Posterior vena cava (tissue), 2 donors: Measurements from ENCODE around the gene ARHGAP1. TPM values are rescaled to one million over a fixed set of nuclear protein-coding genes. Genes with fewer than 3 reads are reported as not detected.
"Not testable (repeated sequence)": the region's sequence is repeated elsewhere in the genome, so short reads cannot be mapped to it uniquely, and the experiment has no call there.

Experiments
- DNase-seq: peaks from one replicate; pipeline ENCODE4 v3.0.0-alpha.2; 2020; ENCODE audit warnings: low spot score
- intact Hi-C, 2 donors: fragments of 100-400 bp; cut with DNase I; formaldehyde crosslinking; loops; one replicate each; pipeline versions ENCODE4 v1.14.1 to v1.14.2; 2022 to 2023
- total RNA-seq, 2 donors: library from RNA; stranded (reverse); fragmentation: NEBNext Ultra II Directional; extraction: Animal tissue kit (Norgen Biotek cat#: 25700); gene quantifications; one replicate each; pipeline ENCODE4 v1.2.1, GENCODE V29; 2021
- donor health status: DM: yes; HTN: yes; CAD: no.
- donor health status: DM: yes; HTN: yes; CAD: no.

ARHGAP1 gene
- total RNA-seq, 2 donors from 2014 or later = 265 to 283 TPM

GRCh38 chr11:46725338-46726205 is 25.2 kb upstream of the ARHGAP1 start:
- intact Hi-C loops = loop anchor here in 1 of 2 donors (2.0 kb wide), 1 partner anchor 77 kb away; no protein-coding TSS in a partner anchor
- DNase-seq = no peak

- intact Hi-C loops = loop anchor here in 1 of 2 donors (2.0 kb wide), 1 partner anchor 75 kb away; no protein-coding TSS in a partner anchor
- no peak for DNase-seq
Measured at GRCh38 chr11:46724088-46724487, 23.7 kb upstream of the ARHGAP1 start.

DNA sequence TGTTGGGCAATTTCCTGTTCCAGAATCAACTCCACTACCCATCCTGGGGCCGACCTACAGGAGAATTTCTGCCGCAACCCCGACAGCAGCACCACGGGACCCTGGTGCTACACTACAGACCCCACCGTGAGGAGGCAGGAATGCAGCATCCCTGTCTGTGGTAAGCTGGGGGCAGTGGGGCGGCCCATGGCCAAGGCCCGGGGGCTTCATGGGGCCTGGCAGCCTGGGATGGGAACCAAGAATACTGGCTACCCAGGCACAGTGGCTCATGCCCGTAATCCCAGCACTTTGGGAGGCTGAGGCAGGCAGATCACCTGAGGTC is 22.9 kb upstream of the ARHGAP1 start:
- intact Hi-C loops = no loop called here
- no peak for DNase-seq

DNA sequence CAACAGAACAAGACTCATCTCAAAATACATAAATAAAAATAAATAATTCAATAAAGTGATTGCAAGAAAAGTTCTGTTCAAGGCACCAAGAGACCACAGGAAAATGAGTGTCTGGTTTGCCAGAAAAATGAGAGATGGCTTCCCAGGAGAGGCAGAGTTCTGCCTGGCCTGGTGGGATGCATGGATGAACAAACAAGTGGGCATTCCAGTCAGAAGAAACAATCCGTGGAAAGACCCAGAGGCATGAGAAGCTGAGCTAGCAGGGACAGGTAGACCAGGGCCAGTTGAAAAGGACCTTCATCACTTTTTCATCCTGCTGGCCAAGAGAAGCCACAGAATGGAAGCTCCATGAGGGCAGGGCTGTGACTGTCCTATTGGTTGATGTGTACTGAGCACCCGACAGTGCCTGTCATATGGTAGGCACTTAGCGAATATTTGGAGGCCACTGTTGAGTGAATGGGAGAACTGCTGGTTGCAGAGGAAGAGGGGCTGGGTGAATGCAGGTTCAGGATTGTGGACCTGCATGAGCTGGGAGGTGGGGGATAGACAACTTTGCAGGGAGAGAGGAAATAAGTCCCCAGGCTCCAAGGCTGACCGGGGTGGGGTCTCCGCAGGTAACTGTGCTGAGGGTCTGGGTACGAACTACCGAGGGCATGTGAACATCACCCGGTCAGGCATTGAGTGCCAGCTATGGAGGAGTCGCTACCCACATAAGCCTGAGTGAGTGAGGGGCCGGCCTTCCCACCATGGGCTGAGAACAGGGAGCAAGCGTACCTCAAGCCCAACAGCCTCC is 22.3 kb upstream of the ARHGAP1 start:
- intact Hi-C loops = no loop called here

DNA sequence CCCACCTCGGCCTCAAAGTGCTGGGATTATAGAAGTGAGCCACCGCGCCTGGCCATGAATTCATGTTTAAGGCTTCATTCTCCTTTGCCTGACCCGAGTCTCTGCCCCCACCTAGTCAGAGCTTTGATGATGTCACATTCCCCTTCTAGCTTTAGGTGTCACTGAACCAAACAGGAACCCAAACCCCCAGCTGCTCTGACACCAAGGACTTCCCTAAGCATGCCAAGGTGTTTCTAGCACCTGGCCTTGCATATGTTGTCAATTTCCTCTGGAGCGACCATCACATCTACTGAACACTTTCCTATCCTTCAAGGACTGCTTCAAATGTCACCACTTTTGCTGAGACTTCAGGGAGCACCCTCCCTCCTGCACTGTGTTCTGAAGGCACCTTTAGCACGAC is 20.9 kb upstream of the ARHGAP1 start:
- no peak for DNase-seq
- intact Hi-C loops = no loop called here

More for the DNA sequence above, 22.3 kb upstream of the ARHGAP1 start:
- DNase-seq = no peak

- no peak for DNase-seq
- intact Hi-C loops = no loop called here
Measured at GRCh38 chr11:46719543-46720218, 19.3 kb upstream of the ARHGAP1 start.

GRCh38 chr11:46719048-46719542 is 18.7 kb upstream of the ARHGAP1 start, which contains the start of gene F2:
Gene F2, plus strand, starts transcription at chr11:46719213. Its CDS starts 23 bp downstream, at chr11:46719236.
- DNase-seq = no peak
- intact Hi-C loops = no loop called here

GRCh38 chr11:46718155-46719019 is 18.0 kb upstream of the ARHGAP1 start:
- intact Hi-C loops = no loop called here
- DNase-seq = no peak

GRCh38 chr11:46717825-46718154 is 17.4 kb upstream of the ARHGAP1 start:
- intact Hi-C loops, DNase-seq: not testable (repeated sequence)

DNA sequence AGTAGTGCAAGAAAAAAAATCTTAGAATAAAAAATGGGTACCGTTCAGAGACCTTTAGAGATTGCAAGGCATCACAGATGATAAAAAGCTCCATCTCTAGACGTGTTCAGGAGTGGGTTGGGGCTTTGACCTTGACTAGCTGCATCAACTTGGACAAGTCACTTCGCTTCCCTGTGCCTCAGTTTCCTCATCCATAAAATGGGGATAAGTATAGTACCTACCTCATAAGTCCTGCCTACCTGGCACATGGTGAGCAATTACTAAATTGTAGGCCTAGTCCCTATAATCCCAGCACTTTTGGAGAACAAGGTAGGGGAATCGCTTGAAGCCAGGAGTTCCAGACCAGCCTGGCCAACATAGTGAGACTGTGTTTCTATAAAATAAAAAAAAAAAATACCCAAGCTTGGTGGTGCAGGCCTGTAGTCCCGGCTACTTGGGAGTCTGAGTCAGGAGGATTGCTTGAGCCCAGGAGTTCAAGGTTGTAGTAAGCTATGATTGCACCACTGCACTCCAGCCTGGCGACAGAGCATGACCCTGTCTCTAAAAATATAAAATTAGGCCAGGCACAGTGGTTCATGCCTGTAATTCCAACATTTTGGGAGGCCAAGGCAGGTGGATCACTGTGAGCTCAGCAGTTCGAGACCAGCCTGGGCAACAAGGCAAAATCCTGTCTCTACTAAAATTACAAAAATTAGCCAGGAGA is 12.6 kb upstream of the ARHGAP1 start:
- no peak for DNase-seq
- intact Hi-C loops = no loop called here

DNA sequence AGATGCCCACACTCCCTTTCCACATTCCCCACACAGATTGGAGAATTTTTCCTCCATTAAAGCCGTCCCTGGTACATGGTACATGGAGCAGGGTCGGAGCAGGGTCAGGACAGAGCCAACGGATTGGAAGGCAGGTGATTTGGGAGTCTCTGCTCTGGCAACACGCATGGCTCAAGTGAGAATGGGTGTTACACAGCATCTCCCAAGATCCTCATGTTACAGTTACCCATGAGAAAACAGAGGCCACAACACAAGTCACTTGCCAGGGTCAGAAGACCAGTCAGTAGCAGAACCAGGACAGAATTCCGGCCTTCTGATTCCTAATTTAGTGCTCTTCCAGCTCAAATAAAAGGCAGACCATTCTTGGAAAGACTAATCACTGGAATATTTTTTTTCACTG is 10.9 kb upstream of the ARHGAP1 start:
- intact Hi-C loops = no loop called here
- DNase-seq = no peak

DNA sequence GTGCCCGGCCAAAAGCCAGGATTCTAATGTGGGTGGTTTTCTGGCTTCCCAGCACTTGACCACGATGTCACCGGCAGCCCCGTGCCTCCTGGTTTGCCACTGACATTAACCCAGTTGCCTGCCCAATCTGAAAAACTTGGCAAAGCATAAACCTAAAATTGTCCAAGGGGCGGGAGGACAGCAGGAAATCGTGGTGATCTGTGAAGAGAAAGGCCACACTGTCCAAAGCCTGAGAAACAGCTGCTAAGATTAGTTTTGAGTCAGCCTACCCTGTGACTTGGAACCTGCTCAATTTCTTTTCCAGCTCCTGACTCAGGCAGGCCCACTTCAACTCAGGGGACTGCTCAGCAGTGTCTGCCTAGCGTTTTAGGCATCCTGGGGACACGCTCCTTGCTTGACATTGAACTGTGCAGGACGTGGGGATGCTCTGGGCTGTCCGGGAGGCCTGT is 10.4 kb upstream of the ARHGAP1 start:
- DNase-seq = peak; percentile 88
- intact Hi-C loops = no loop called here

GRCh38 chr11:46709351-46709750 is 8.9 kb upstream of the ARHGAP1 start:
- DNase-seq, intact Hi-C loops: not testable (repeated sequence)

DNA sequence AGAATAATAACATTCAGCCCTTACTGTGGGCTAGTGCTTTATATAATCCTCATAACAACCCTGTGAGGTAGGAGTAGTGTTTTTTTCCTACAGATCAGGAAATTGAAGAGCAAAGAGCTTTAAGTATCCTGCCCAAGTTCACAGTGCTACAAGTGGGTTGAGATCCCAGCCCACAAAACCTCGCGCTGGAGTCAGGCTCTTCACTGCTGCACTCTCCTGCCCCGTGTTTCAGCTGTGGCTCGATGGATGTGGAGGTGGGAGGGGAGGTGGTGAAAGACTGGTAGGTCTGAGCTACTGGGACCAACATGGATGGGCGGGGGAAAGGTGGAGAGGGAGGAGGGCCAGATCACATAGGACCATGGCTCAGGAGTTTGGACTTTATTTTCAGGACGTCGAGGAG is 6.5 kb upstream of the ARHGAP1 start:
- intact Hi-C loops = no loop called here
- no peak for DNase-seq

- DNase-seq = no peak
- intact Hi-C loops = no loop called here
Measured at GRCh38 chr11:46705070-46705688, 4.8 kb upstream of the ARHGAP1 start.

DNA sequence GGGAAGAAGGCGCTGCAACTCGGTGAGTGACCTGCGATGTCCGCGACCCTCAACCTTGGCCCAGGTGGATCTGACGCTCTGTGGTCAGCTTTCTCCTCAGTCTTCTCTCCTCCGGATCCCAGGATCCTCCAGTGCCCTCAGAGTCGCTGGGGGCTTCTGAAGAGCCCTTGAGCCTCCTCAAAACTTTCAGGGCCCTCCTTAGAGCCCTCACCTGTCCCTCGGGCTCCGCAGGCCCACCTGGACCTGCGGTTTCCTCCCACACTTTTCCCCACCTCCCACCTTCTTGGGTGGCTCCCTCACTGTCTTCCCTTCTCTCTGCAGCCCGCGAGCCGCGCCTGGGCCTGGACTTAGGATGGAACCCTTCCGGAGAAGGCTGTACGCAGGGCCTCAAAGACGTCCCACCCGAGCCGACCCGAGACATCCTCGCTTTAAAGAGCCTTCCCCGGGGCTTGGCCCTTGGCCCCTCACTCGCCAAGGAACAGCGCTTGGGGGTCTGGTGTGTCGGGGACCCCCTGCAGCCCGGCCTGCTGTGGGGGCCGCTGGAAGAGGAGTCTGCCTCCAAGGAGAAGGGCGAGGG is 747 bp upstream of the ARHGAP1 start:
- DNase-seq = no peak
- intact Hi-C loops = no loop called here

DNA sequence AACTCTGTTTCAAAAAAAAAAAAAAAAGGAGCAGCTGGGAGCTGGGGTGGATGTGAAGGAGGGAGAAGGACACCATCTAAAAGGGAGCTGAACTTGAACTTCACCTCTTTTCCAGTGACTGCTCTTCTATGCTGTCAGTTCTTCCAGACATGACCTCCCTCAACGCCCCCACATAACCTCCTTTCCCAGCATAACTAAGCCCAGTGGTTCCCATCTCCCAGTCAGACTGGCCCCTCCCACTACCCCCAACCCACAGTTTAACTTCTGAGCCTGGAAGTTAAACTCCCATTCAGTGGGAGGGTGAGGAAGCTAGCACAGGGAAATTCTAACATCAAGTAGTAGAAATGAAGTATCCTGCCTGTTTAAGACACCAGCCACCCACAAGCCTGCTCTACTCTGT is 1.8 kb downstream of the ARHGAP1 start:
- intact Hi-C loops = no loop called here
- no peak for DNase-seq
